NCI-H2029 (cell line): Measurements from ENCODE around the gene MAGT1.
"Not testable (repeated sequence)": the region's sequence is repeated elsewhere in the genome, so short reads cannot be mapped to it uniquely, and the experiment has no call there.

Experiments used
- DNase-seq: peaks from one replicate; lab custom pipeline; 2025; lab: John Stamatoyannopoulos, UW

Gene MAGT1

DNA sequence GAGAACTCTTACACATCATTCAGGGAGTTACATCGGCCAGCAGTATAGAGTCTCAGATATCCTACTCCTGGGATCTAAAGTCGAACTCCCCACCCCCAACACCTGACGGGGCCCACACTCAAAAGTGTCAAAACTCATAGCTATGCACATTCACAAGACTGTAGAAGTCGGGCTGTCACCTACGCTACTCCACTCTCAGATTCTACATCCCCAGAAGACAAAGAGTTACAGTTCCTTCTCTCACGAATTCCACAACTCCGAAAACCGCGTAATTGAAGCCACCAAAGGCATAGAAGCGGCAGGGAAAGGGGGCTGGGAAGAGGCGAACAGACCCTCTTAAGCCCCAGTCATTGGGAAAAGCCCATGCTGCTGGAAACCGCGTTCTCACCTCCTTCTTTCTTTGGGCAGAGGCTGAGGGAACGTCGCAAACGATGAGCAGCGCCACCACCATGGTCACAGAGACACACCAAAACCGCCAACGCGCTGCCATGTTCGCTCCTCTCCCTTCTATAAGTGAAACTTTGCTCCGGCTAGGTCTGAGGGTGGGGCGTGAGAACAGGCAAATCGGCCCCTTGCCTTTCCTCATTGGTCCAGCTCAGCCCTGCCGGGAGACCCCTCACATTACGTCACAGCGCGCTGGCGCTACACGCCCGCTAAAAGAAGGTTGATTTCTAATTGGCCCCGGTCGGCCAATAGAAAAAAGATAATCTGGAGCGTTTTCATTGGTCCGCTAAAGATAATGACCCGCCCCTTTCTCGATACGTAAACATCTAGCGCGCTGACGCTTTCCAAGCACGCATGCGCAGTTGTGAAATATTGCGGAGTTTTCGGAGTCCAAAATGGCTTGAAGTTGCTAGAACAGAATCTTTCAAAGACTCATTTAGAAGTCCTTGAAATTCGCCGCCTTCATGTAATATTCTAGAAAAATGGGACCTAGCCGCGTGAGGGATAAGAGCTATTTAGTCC lies at the start of gene MAGT1:
Gene MAGT1, minus strand, starts transcription at position 515 of the 966 bp plus-strand sequence. Its CDS starts 25 bp downstream, at position 490.
- DNase-seq = peak; percentile 93

DNA sequence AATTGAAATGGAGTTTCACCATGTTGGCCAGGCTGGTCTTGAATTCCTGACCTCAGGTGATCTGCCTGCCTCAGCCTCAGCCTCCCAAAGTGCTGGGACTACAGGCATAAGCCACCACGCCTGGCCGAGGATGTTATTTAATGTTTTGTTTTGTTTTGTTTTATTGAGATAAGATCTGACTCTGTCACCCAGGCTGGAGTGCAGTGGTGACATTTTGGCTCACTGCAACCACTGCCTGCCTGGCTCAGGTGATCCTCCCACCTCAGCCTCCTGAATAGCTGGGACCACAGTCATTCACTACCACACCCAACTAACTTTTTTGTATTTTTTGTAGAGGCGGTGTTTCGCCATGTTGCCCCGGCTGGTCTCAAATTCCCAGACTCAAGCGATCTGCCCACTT lies 49.8 kb upstream of the MAGT1 start:
- DNase-seq = not testable (repeated sequence)

DNA sequence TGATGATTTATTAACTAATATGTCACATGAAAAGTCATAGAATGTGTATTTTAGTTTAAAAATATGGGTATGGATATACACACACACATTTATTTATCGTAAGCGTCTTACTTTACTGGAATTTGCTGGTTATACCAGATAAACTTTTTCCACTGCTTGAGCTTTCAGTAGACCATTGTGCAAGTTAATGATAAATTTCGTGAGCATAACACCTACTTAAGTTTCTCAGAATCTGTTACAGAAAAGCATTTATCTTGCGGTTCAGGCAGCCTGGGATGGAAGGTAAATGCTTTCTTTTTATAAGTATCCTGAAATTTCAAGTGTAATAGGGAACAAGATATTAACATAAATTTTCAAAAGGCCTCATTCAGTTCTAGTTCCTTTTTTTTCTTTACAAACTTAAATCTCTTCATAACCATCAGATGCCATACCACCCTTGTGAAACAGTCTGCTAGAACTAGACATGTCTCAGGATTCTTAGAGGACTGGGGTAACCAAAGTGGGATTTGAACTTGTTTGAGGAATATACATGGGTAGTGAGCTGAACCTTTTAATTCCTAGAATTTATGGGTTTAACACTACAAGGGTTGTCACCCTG lies 42.9 kb upstream of the MAGT1 start:
- no peak for DNase-seq

DNA sequence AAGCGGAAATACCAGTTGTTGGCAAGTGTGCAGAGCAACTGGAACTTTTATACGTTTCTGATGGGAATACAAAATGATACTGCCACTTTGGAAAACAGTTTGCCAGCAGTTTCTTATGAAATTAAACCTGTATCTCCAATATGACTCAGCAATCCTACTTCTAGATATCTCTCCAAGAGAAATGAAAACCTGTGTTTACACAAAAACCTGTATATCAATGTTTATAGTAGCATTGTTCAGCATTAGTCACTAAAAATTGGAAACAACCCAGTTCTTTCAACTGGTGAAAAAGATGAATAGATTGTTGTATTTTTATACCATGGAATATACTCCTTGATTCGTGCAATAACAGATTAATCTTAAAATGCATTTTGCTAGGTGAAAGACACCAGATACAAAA lies 42.1 kb upstream of the MAGT1 start:
- no peak for DNase-seq

DNA sequence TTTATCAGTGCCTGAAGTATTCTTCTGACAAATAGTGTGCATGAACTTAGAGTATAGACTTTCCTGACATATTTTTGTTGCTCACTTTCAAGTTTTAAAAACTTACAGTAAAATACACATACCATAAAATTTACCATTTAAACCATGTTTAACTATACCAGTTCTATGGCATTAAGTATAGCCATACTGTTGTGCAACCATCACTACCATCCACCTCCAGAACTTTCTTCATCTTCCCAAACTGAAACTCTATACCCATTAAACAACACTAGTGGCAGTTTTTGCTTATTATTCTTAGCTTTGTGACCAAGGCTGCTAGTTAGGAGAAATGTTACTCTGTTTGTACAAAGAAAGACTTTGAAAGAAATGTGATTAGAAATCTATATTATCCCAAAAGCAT lies 41.1 kb upstream of the MAGT1 start:
- DNase-seq = no peak

DNA sequence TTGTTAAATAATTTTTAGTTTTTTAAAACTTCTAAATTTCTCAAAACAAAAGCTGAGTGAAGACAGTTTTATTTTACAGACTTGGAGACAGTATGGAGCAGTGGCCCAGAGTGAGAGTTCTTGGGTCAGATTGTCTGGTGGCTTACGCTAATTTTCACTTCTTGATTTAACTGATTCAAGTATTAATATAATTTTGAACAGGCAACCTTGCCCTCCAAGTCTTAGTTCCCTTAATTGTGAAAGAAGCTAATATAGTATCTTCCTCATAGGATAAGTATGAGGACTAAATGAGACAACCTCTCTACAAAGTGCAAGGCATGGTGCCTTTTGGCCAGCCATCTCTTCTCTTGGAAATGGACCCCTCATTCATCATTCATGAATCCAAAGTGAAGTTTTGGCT lies 40.7 kb upstream of the MAGT1 start:
- DNase-seq = no peak

DNA sequence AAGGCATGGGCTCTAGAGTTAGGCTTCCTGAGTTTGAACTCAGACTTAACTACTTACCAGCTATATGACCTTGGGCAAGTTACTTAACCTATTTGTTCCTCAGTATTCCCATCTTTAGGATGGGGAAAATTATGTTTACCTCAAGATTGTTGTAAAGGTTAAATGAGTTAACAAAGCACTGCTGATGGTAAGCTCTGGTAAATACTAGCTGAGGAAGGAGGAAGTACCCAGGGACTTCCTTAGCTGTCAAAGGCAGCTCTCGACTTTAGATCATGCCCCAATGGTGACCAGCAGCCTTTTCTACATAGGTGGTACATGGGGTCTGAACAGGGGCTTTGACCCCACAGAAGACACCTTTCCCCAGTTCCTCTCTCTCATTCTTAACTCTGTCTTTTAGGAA lies 35.3 kb upstream of the MAGT1 start:
- DNase-seq = no peak

DNA sequence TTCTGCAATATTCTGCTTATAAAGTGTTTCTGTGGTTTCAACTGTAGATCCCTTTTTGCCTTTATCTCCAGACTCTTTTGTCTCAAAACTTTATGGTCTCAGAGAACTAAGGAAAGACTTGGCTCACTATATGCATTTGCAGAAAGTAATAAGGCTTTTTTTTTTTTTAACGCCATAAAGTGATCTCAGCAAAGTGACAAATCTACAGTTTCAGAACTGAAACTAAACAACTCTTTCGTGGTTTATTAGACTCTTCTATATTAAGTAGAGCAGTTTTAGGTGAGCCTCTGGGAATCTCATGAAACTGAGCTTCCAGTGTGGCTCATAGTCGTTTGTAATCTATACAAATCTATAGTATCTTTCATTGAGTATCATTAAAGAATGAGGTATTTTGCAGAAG lies 30.5 kb upstream of the MAGT1 start:
- DNase-seq = no peak

DNA sequence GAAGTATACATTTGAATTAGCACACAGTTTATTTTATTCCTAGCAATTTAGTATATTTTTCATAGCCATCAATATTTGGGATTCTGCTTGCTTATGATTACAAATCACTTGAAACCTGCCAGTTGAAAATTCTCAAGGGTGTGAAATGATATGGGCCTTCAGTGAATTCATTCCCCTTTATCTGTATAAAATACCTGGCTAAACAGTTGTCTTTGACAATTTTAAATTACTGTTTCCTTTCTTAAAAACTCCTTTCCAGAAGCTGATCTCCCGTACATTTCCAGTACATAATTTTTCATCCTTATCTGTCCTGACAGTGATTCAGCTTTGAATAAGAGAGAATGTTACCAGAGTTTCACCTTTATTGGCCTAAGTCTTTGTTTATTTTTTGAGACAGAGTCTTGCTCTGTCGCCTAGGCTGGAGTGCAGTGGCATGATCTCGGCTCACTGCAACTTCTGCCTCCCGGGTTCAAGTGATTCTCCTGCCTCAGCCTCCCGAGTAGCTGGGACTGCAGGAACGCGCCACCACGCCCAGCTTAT lies 29.2 kb upstream of the MAGT1 start:
- DNase-seq = no peak

DNA sequence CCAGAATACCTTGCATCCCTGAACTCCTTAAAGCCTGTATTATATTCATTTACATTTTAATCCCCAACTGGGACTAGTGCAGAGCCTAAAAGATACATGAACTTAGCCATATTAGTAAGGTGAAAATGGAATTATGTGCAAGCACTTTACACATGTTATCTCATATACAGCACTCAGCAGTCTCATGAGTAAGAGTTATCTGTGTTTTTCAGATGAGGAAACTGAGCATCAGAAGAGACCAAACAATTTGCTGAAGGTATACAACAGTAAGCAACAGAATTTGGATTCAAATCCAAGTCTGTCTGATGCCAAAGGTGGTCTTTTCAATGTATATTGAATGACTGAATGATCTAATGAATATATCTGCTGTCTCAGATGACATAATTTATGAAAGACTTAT lies 27.6 kb upstream of the MAGT1 start:
- no peak for DNase-seq

DNA sequence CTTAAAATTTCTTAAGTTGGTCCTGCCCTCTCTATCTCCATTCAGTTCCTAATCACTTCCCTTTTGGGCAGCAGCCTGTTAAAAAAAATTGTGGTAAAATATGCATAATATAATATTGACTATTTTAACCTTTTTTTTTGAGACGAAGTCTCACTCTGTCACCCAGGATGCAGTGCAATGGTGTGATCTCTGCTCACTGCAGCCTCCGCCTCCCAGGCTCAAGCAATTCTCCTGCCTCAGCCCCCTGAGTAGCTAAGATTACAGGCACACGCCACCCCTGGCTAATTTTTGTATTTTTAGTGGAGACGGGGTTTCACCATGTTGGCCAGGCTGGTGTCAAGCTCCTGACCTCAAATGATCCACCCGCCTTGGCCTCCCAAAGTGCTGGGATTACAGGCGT lies 24.1 kb upstream of the MAGT1 start:
- not testable (repeated sequence) for DNase-seq

DNA sequence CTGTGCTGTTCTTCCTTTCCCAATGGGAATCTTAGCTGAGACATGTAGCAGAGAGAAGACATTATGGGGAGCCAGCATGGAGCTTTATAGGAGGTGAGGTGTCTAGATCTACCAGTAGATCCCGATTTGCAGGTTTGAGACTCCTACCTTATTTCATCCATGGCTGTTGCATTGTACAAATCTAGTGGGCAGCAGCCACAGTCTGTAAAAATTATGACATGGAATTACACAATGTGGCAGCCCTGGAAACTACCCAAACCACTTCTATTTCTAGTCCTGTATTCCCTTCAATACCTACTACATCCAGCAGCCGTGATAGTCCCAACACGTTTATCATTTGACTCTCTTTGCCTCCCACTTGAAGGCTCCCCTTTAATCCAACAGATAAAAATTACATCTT lies 23.3 kb upstream of the MAGT1 start:
- DNase-seq = no peak

DNA sequence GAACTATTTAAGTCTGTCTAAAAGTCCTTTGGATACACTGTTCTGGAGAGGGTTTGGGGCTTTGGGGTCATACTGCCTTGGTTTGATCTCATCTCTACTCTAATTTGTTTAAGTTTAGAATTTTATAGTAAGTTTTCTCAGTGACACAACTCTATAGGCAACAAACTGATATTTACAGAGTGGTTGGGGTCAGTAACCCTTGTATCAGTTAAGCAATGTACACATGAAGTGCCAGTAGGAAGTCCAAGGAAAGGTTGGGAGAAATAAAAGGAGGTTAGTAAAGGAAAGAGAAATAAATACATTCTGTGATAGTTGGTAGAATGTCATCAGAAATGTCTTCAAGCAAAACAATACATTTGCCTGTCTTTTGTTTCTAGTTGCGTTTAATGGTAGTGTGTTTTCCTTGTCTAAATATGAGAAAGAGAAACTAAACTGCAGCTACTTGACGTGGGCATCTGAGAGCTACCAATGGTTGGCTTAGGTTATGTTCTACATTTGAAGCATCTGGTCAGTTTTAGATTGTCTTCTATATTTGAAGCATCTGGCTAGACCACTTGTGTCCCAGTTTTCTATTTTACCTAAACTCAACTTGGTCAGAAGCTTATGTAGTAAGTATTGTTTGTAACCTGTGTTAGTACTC lies 22.2 kb upstream of the MAGT1 start:
- DNase-seq = peak; percentile 5

DNA sequence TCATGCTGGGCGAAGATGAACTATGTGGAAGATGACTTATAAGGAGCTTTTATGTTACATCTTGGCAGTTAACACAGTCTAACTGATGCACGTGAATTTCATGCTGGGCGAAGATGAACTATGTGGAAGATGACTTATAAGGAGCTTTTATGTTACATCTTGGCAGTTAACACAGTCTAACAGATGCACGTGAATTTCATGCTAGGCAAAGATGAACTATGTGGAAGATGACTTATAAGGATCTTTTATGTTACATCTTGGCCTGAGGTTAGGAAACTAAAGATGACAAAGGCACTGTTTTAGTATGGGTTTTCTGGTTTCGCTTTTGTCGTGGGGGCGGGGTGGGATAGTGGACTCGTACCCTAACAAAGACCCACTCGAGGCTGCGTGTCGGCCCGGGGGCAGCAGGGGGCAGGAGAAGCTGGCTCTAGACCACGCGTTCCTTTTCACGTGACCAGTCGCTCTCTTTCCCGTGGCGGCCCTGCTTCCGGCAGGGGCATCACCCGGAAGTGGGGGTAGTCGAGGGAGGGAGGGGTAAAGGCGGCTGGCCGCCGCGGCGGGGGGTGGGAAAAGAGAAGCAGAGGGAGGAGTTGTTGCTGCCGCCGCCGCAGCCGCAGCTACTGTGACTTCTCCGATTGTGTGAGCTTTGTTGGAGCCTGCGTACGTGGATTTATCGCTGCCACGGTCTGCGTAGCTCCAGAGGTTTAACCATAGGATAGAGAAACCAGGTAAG lies 15.0 kb upstream of the MAGT1 start, which contains the start of gene ATP7A:
Gene ATP7A, plus strand, starts transcription at position 586 of the 733 bp plus-strand sequence. CDS start 60,949 bp downstream, outside the sequence.
- peak; percentile 90 for DNase-seq

DNA sequence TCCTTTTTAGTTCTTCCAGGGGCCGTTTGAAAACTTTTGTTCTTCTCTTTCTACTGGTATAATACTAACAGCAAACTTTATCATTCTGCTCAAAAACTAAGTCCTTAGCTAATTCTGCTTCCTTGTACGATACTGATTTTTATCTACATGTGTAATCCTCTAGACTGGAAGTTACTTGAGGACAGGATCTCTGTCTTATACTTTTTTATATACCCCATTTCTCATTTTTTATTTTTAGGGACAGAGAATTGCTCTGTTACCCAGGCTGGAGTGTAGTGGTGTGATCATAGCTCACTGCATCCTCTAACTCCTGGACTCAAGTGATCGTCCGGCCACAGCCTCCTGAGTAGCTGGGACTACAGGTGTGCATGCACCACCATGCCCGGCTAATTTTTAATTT lies 6.3 kb upstream of the MAGT1 start:
- DNase-seq = no peak

DNA sequence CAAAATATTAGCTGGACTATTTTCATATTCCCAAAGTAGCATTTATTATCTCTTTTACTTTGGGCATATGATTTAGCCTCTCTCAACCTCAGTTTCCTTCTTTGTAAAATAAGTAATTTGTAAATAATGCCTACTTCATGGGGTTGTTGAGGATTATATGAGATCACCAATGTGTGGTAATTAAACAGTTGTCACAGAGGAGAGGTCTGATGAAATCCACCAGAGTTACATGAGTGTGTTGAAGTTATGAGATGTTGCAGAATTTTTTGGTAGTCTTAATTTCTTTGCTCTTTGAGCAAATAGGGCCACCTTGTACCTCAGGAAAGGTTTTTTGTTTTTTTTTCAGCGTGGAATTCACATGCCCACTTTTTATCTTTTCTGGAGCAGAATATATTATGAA lies 5.5 kb upstream of the MAGT1 start:
- no peak for DNase-seq

DNA sequence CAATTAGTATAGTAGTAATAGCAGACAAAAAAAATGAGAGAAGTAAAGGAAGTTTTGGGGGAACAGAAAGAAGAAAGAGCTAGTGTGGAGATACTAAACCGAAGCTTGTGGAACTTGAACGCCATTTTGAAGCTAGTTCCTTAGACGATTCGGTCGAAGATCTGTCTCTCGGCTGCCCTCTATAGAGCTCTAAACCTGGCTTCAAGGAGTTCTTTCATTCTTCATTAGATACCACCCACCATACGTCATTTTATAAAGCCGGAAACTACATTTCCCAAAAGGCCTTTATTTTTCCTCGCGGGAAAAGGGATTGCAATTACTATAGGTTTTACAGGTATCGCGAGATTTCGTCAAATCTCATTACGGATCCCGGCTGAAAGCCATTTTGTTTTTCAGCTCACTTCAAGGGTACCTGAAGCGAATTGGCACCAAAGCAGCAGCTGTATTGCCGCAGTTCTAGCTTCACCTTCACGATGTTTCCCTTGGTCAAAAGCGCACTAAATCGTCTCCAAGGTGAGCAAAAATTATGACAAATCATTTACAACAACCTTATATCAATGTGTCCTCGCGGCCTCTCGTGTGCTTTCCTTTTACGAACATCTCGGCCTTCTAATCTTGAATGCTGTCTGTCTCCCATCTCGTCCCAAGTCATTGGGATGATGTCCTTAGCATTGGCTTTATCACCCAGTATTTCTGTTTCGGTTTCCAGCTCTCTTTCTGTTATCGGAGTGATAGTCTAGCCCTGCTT lies 4.0 kb upstream of the MAGT1 start, which contains the start of gene COX7B:
Gene COX7B, plus strand, starts transcription at position 388 of the 748 bp plus-strand sequence. Its CDS starts 86 bp downstream, at position 474.
- DNase-seq = peak; percentile 93

DNA sequence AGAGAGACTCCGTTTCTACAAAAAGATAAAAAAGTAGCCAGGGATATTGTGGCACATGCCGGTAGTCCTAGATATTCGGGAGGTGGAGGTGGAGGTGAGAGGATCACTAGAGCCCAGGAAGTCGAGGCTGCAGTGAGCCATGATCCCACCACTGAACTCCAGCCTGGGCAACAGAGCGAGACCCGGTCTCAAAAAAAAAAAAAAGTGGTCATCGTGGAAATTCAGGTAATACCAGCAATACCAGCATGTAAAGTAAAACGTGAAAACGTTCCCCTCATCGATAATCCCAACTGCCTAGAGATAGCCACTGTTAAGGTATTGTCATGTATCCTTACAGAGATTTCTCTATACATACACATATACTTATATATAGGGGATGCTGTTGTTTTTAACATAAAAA lies 1.5 kb downstream of the MAGT1 start:
- no peak for DNase-seq

DNA sequence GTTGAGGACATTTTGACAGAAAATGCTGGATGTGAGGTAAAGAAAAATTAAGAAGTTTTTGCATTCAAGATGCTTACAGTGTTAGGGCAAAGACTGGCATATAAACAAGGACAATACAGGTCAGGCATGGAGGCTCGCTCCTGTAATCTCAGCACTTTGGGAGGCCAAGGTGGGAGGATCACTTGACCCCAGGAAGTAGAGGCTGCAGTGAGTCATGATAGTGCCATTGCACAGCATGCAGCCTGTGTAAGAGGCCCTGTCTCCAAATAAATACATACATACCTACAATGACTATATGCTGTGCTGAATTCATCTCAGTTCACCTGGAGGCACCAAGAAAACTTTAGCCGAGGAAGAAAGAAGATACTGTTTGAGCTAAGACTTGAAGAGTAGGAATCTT lies 2.3 kb downstream of the MAGT1 start:
- DNase-seq = no peak

DNA sequence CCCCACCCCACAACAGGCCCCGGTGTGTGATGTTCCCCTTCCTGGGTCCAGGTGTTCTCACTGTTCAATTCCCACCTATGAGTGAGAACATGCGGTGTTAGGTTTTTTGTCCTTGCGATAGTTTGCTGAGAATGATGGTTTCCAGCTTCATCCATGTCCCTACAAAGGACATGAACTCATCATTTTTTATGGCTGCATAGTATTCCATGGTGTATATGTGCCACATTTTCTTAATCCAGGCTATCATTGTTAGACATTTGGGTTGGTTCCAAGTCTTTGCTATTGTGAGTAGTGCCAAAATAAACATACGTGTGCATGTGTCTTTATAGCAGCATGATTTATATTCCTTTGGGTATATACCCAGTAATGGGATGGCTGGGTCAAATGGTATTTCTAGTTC lies 13.8 kb downstream of the MAGT1 start:
- not testable (repeated sequence) for DNase-seq

DNA sequence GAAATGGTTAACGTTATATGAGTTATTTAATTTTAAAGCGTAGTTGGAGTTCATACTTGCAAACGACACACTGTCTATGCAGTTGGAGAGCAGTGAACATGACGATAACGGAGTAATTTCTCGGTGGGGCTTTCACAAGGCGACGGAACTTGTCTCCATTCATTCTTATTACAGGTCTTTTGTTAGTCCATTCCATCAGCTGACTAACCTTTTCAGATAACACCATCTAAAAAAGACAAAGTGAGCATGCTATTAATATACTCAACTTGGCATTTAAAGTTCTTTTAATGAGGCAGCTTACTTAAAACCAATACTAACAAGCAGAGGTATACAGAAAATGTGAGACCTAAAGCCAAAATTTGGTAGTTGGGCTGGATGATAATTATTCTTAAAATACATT lies 19.9 kb downstream of the MAGT1 start:
- DNase-seq = no peak
